A673 (cell line): ENCODE results near the gene SMIM7.

ENCODE experiments used
- EZH2 ChIP-seq: fragments of 200-600 bp; sonication (generic); IDR thresholded peaks from 2 replicates; pipeline ENCODE4 v1.6.1; 2017; ENCODE audit warnings: borderline replicate concordance, low read depth, mild to moderate bottlenecking, mixed read lengths, antibody characterized with exemption, low read length; ENCODE audit not compliant: poor library complexity, severe bottlenecking
- TF ChIP-seq, protein P1 (sequence below): fragments of 300-800, 200-600 bp; sonication (generic); conservative IDR thresholded peaks from 2 replicates; pipeline ENCODE4 v1.5.1; 2017; ENCODE audit warnings: low read depth, mild to moderate bottlenecking, antibody characterized with exemption, low read length, moderate library complexity, mixed read lengths

DNA sequence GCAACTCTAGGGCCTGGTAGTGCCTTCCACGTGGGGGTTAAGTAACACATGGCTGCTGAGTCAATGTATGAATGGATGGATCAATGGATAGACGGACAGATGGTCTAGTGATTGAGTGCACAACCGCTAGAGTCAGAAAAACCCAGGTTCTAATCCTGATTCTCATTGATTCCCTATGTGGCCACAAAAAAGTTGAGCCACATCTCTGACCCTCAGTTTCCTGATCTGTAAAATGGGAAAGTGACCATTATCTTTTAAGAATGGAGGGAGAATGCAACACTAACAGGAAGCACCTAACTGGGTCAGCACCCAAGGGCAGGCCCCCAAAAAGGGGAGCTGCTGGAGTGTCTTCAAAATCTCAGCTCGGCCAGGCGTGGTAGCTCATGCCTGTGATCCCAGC lies 2.6 kb downstream of the SMIM7 start:
- TF ChIP-seq, protein P1, sequence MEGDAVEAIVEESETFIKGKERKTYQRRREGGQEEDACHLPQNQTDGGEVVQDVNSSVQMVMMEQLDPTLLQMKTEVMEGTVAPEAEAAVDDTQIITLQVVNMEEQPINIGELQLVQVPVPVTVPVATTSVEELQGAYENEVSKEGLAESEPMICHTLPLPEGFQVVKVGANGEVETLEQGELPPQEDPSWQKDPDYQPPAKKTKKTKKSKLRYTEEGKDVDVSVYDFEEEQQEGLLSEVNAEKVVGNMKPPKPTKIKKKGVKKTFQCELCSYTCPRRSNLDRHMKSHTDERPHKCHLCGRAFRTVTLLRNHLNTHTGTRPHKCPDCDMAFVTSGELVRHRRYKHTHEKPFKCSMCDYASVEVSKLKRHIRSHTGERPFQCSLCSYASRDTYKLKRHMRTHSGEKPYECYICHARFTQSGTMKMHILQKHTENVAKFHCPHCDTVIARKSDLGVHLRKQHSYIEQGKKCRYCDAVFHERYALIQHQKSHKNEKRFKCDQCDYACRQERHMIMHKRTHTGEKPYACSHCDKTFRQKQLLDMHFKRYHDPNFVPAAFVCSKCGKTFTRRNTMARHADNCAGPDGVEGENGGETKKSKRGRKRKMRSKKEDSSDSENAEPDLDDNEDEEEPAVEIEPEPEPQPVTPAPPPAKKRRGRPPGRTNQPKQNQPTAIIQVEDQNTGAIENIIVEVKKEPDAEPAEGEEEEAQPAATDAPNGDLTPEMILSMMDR: no peak
- TF ChIP-seq EZH2: no peak
